Measurements from ENCODE around the gene ZRSR2.
"Not testable (repeated sequence)": the region's sequence is repeated elsewhere in the genome, so short reads cannot be mapped to it uniquely, and the experiment has no call there.

Gene ZRSR2

DNA sequence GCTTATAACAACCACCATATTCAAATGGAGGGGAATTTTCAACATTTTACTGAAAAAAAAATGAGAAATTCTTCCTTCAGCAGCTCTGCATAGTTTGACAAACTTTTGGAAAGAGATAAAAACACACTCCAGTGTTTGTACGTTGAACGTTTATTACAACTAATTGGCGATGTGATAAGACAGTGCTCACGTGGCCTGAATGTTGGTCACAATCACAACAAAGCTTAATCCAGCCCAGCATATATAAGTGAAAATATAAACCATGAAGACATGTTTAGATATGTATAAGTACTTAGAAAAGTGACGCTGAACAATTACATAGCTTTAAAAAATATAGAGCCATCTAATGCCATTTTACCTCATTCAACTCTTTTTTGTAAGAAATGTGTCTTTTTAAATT is 35.7 kb downstream of the ZRSR2 start:
- Histone ChIP-seq H3K4me1 (ENCODE audit: control insufficient read depth, insufficient read depth, low read length) (no peaks in the 10 kb centered on the region), H3K9me3 (ENCODE audit: control insufficient read depth, low read length) (no peaks in the 10 kb centered on the region), H3K4me3 (ENCODE audit: insufficient read depth, low read depth, low read length) (no peak overlapping the region), H3K27me3 (ENCODE audit: control insufficient read depth, insufficient read depth, low read length, poor library complexity, severe bottlenecking) (no peaks in the 10 kb centered on the region), H3K27ac (ENCODE audit: insufficient read depth, low read depth, low read length, poor library complexity, severe bottlenecking) (no peak overlapping the region), H3K36me3 (ENCODE audit: control insufficient read depth, insufficient read depth, low read length) (no peaks in the 10 kb centered on the region)
- WGBS, 2 experiments: 100% methylated on average over 3 of the region's 5 CpGs; no CpG with 5 or more reads in 1 of the 2 experiments

- H3K27ac ChIP-seq (ENCODE audit: insufficient read depth, low read depth, low read length, poor library complexity, severe bottlenecking): no peak overlapping the region
Measured at GRCh38 chrX:15829217-15829616, 38.9 kb downstream of the ZRSR2 start.

DNA sequence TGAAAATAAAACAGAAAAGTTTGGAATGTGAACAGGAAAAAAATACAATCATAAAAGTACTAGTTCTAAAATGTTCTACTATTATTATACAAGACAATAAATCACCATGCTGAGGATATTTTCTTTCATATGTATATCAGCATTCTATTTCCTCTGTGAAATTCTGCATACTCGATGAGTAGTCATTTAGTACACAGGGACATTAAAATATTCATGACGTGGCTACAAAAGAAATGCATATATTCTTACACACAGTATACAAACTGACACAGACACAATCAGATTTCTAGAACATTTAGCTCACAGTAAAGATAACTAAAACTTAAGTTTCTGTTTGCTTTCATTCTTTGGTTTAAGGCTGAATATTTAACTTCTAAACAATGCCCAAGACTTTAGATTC is 41.1 kb downstream of the ZRSR2 start:
- 71% methylated on average over 1 of the region's 2 CpGs; no CpG with 5 or more reads in 1 of the 2 experiments for WGBS, 2 experiments
- H3K27ac ChIP-seq (ENCODE audit: insufficient read depth, low read depth, low read length, poor library complexity, severe bottlenecking); H3K4me1 ChIP-seq (ENCODE audit: control insufficient read depth, insufficient read depth, low read length); H3K9me3 ChIP-seq (ENCODE audit: control insufficient read depth, low read length); H3K4me3 ChIP-seq (ENCODE audit: insufficient read depth, low read depth, low read length); H3K27me3 ChIP-seq (ENCODE audit: control insufficient read depth, insufficient read depth, low read length, poor library complexity, severe bottlenecking); H3K36me3 ChIP-seq (ENCODE audit: control insufficient read depth, insufficient read depth, low read length): not testable (repeated sequence)

More at GRCh38 chrX:15829217-15829616, 38.9 kb downstream of the ZRSR2 start:
- no peaks in the 10 kb centered on the region for H3K4me1 ChIP-seq (ENCODE audit: control insufficient read depth, insufficient read depth, low read length)
- no peaks in the 10 kb centered on the region for H3K36me3 ChIP-seq (ENCODE audit: control insufficient read depth, insufficient read depth, low read length)
- H3K4me3 ChIP-seq (ENCODE audit: insufficient read depth, low read depth, low read length): no peak overlapping the region
- no peaks in the 10 kb centered on the region for H3K27me3 ChIP-seq (ENCODE audit: control insufficient read depth, insufficient read depth, low read length, poor library complexity, severe bottlenecking)
- no peaks in the 10 kb centered on the region for H3K9me3 ChIP-seq (ENCODE audit: control insufficient read depth, low read length)
- WGBS, 2 experiments: 88 to 100% methylated on average over 1 of the region's 1 CpG

- no peaks in the 10 kb centered on the region for H3K4me1 ChIP-seq (ENCODE audit: control insufficient read depth, insufficient read depth, low read length)
- H3K36me3 ChIP-seq (ENCODE audit: control insufficient read depth, insufficient read depth, low read length): no peaks in the 10 kb centered on the region
- WGBS, 2 experiments: 71 to 80% methylated on average over 2 of the region's 3 CpGs
- no peaks in the 10 kb centered on the region for H3K9me3 ChIP-seq (ENCODE audit: control insufficient read depth, low read length)
- no peaks in the 10 kb centered on the region for H3K27me3 ChIP-seq (ENCODE audit: control insufficient read depth, insufficient read depth, low read length, poor library complexity, severe bottlenecking)
- no peak overlapping the region for H3K4me3 ChIP-seq (ENCODE audit: insufficient read depth, low read depth, low read length)
- no peak overlapping the region for H3K27ac ChIP-seq (ENCODE audit: insufficient read depth, low read depth, low read length, poor library complexity, severe bottlenecking)
Measured at GRCh38 chrX:15834053-15834452, 43.8 kb downstream of the ZRSR2 start.

DNA sequence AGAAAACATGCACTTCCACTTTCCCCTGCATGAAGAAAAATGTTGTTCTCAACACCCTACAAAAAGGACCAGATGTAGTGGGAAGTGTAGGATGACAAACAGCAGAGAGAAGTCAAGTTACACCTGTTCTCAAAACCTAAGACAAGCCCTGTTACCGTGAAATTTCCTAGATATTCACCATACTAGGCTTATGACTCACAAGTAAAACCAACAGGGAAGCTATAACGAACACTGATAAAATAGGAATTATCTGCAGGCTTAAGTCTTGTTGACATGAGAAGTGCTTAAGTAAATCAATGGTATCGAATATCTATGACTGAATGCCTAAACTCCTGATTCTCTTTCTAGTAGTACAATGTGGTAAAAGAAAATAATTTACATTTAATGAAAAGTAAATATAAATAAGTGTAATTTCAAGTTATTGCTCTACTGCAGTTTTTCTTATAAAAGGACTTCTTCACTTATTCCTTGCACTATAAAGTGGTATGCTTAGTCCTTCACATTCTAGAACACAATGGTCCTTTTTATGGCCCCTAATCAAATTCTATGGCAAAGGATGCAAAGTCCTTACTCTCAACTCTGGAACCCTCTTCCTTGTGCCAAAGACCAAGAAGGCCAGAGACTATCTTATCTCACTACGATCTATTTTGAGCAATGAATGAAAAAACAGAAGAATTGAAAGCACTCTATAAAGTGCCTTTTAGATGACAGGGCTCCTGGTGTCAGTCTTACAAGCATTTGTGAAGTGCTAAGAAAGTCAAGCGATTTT is 44.7 kb downstream of the ZRSR2 start:
- Histone ChIP-seq H3K27ac (ENCODE audit: insufficient read depth, low read depth, low read length, poor library complexity, severe bottlenecking) (no peak overlapping the region), H3K9me3 (ENCODE audit: control insufficient read depth, low read length) (no peaks in the 10 kb centered on the region), H3K4me3 (ENCODE audit: insufficient read depth, low read depth, low read length) (no peak overlapping the region), H3K27me3 (ENCODE audit: control insufficient read depth, insufficient read depth, low read length, poor library complexity, severe bottlenecking) (no peaks in the 10 kb centered on the region), H3K36me3 (ENCODE audit: control insufficient read depth, insufficient read depth, low read length) (no peaks in the 10 kb centered on the region), H3K4me1 (ENCODE audit: control insufficient read depth, insufficient read depth, low read length) (no peaks in the 10 kb centered on the region)
- WGBS, 2 experiments: 92 to 93% methylated on average over 2 to 4 of the region's 5 CpGs

DNA sequence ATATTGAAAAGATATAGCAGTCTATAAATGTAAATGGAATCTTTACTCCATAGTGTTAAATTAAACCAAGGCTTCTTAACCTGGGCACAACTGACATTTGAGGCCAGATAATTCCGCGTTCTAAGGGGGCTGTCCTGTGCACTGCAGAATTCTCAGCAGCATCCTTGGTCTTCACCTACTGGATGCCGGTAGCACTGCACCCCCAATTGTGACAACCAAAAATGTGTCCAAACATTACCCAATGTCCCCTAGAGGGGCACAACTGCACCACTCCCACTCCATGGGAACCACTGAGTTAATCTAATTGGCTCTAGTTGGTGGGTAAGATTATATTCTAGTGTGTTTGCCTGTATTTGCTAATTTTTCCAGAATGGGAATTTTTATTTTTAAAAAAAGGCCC is 47.7 kb downstream of the ZRSR2 start:
- no peaks in the 10 kb centered on the region for H3K27me3 ChIP-seq (ENCODE audit: control insufficient read depth, insufficient read depth, low read length, poor library complexity, severe bottlenecking)
- WGBS, 2 experiments: 91 to 98% methylated on average over 3 of the region's 3 CpGs
- H3K36me3 ChIP-seq (ENCODE audit: control insufficient read depth, insufficient read depth, low read length): peaks cover 3% of the 10 kb centered on the region
- no peak overlapping the region for H3K27ac ChIP-seq (ENCODE audit: insufficient read depth, low read depth, low read length, poor library complexity, severe bottlenecking)
- no peaks in the 10 kb centered on the region for H3K9me3 ChIP-seq (ENCODE audit: control insufficient read depth, low read length)
- H3K4me1 ChIP-seq (ENCODE audit: control insufficient read depth, insufficient read depth, low read length): no peaks in the 10 kb centered on the region
- H3K4me3 ChIP-seq (ENCODE audit: insufficient read depth, low read depth, low read length): no peak overlapping the region

DNA sequence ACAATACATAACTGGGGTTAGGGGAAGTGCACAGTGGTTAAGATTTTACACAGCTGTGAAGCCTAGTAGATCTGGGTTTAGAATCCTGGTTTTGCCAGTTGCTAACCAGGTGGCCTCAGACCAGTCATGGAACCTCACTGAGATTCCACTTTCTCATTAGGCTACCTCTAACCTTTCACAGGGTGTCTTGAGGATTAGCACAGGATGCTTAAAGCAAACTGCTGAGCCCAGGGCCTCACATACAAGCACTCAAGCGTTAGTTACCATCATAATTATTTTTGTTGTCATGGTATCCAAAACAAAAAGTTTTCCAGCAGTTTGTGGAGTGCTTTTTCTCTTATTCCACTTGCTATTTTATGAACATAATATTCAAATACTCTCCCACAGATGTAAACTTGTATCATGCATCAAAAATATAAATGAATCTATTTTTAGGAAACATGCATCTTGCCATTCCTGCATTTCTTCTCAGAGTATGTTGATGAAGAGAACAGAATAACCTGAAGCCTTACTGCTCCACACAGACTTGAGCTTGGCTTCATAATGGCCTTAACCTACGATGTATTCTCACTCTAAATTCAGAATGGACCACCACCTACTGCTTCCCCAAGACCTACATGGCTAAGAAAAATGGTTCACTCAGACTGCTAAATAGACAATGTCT is 51.7 kb downstream of the ZRSR2 start:
- 88 to 94% methylated on average over 1 to 2 of the region's 2 CpGs for WGBS, 2 experiments
- Histone ChIP-seq H3K27ac (ENCODE audit: insufficient read depth, low read depth, low read length, poor library complexity, severe bottlenecking) (no peak overlapping the region), H3K9me3 (ENCODE audit: control insufficient read depth, low read length) (no peaks in the 10 kb centered on the region), H3K36me3 (ENCODE audit: control insufficient read depth, insufficient read depth, low read length) (peaks cover 3% of the 10 kb centered on the region), H3K4me3 (ENCODE audit: insufficient read depth, low read depth, low read length) (no peak overlapping the region), H3K27me3 (ENCODE audit: control insufficient read depth, insufficient read depth, low read length, poor library complexity, severe bottlenecking) (no peaks in the 10 kb centered on the region), H3K4me1 (ENCODE audit: control insufficient read depth, insufficient read depth, low read length) (no peaks in the 10 kb centered on the region)

DNA sequence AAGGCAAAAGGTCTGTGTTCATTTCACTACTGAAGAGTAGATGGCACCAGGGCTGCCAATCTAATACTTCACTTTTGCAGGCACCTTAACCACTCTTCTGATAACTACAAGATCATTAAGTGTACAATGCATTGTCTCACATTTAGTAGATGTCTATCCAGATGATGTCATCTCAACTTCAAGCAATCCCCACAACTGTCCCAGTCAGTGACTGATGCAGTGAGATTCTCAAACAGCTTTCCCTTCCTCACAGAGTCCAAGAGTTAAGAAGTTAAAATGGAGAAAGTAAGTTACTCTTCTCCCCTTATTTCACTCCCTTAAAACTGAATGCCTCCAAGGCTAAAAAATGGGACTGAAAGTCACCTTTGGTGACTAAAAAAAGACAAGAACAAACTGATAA is 53.7 kb downstream of the ZRSR2 start:
- Histone ChIP-seq H3K4me1 (ENCODE audit: control insufficient read depth, insufficient read depth, low read length) (no peaks in the 10 kb centered on the region), H3K27me3 (ENCODE audit: control insufficient read depth, insufficient read depth, low read length, poor library complexity, severe bottlenecking) (no peaks in the 10 kb centered on the region), H3K27ac (ENCODE audit: insufficient read depth, low read depth, low read length, poor library complexity, severe bottlenecking) (no peak overlapping the region), H3K36me3 (ENCODE audit: control insufficient read depth, insufficient read depth, low read length) (peaks cover 7% of the 10 kb centered on the region), H3K4me3 (ENCODE audit: insufficient read depth, low read depth, low read length) (no peak overlapping the region), H3K9me3 (ENCODE audit: control insufficient read depth, low read length) (no peaks in the 10 kb centered on the region)

DNA sequence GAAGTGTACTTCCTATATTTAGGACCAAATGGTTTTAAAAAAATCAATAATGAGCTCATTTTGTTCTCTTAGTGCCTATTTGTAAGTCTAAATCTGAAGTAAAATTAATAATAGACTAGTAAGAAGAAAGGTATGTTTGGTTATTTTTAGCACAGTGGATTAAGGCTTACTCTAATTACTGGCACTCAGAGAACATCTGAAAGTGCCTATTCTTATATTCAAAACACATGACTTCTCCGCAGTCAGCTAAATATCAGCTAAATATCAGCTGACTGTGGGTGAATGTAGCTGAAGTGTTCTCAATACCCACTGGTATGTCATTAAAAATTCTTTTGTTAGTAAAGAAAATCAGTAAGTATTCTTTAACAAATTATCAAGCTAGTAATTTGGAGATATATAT is 58.3 kb downstream of the ZRSR2 start:
- Histone ChIP-seq H3K36me3 (ENCODE audit: control insufficient read depth, insufficient read depth, low read length) (peaks cover 4% of the 10 kb centered on the region), H3K27me3 (ENCODE audit: control insufficient read depth, insufficient read depth, low read length, poor library complexity, severe bottlenecking) (no peaks in the 10 kb centered on the region), H3K9me3 (ENCODE audit: control insufficient read depth, low read length) (no peaks in the 10 kb centered on the region), H3K4me3 (ENCODE audit: insufficient read depth, low read depth, low read length) (no peak overlapping the region), H3K27ac (ENCODE audit: insufficient read depth, low read depth, low read length, poor library complexity, severe bottlenecking) (no peak overlapping the region), H3K4me1 (ENCODE audit: control insufficient read depth, insufficient read depth, low read length) (no peaks in the 10 kb centered on the region)
- 100% methylated on average over 1 of the region's 1 CpG; no CpG with 5 or more reads in 1 of the 2 experiments for WGBS, 2 experiments

GRCh38 chrX:15849555-15849954 is 59.3 kb downstream of the ZRSR2 start:
- Histone ChIP-seq H3K27me3 (ENCODE audit: control insufficient read depth, insufficient read depth, low read length, poor library complexity, severe bottlenecking) (no peaks in the 10 kb centered on the region), H3K36me3 (ENCODE audit: control insufficient read depth, insufficient read depth, low read length) (peaks cover 4% of the 10 kb centered on the region), H3K4me1 (ENCODE audit: control insufficient read depth, insufficient read depth, low read length) (no peaks in the 10 kb centered on the region), H3K4me3 (ENCODE audit: insufficient read depth, low read depth, low read length) (no peak overlapping the region), H3K9me3 (ENCODE audit: control insufficient read depth, low read length) (no peaks in the 10 kb centered on the region), H3K27ac (ENCODE audit: insufficient read depth, low read depth, low read length, poor library complexity, severe bottlenecking) (no peak overlapping the region)
- WGBS, 2 experiments: 59 to 60% methylated on average over 5 of the region's 5 CpGs
